HL-60 (cell line): ENCODE measurements around the gene RALY.

Source experiments
- DNase-seq, 2 experiments: peaks; one replicate each; pipeline ENCODE4 v3.0.0-alpha.2; 2010 to 2020; ENCODE audit warnings: low read depth in 1 of 2, low spot score in 1 of 2
- H3K27ac ChIP-seq: fragments of 250-450 bp; sonication (Bioruptor Pico); replicated peaks from 2 replicates; pipeline ENCODE4 v1.5.1; 2020; ENCODE audit warnings: mild to moderate bottlenecking, moderate library complexity
- H3K27me3 ChIP-seq: fragments of 250-450 bp; sonication (Bioruptor Pico); 2 replicates; pipeline ENCODE4 v1.5.1; 2021; ENCODE audit warnings: mild to moderate bottlenecking, moderate library complexity; ENCODE audit not compliant: insufficient read depth, poor library complexity, severe bottlenecking
- H3K4me3 ChIP-seq: replicated peaks from 2 replicates; pipeline ENCODE4 v1.5.1; 2011; ENCODE audit warnings: mild to moderate bottlenecking, control low read depth, low read length; ENCODE audit not compliant: insufficient read depth
- GABPA ChIP-seq: IDR thresholded peaks from 2 replicates; pipeline ENCODE4 v1.6.1; 2012; ENCODE audit warnings: low read depth
- POLR2AphosphoS5 ChIP-seq: IDR thresholded peaks from 2 replicates; pipeline ENCODE4 v1.6.1; 2012; ENCODE audit warnings: low read depth
- SPI1 ChIP-seq: IDR thresholded peaks from 2 replicates; pipeline ENCODE4 v1.6.1; 2012; ENCODE audit warnings: low read depth, mild to moderate bottlenecking, borderline replicate concordance
- TF ChIP-seq, protein P1 (sequence below): IDR thresholded peaks from 2 replicates; pipeline ENCODE4 v1.6.1; 2012; ENCODE audit warnings: low read depth; ENCODE audit not compliant: insufficient replicate concordance
- TF ChIP-seq, protein P2 (sequence below): IDR thresholded peaks from one replicate; pipeline ENCODE4 v1.5.1; 2011; ENCODE audit warnings: low read length, control low read depth, inconsistent platforms; ENCODE audit not compliant: insufficient read depth

The RALY gene

DNA sequence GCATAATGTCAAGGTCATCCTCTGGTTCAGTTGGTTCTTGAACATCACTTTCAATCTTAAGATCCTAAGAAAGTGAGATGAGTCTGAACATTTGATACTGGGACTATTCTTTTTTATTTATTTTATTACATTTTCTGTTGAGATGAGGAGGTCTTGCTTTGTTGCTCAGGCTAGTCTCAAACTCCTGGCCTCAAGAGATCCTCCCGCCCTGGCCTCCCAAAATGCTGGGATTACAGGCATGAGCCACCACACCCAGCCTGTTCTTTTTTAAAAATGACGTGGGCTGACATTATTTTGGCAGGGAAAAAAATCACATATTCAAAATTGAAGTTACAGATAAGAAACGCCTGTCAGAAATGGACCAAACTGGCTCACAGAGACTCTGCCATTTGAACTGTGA, 104.9 kb downstream of the RALY start:
- Histone ChIP-seq H3K27me3 (no peaks in the 10 kb centered on the region), H3K4me3 (no peak overlapping the region), H3K27ac (no peak overlapping the region)
- TF ChIP-seq GABPA (no peak), POLR2AphosphoS5 (no peak), SPI1 (no peak)
- TF ChIP-seq, protein P1, sequence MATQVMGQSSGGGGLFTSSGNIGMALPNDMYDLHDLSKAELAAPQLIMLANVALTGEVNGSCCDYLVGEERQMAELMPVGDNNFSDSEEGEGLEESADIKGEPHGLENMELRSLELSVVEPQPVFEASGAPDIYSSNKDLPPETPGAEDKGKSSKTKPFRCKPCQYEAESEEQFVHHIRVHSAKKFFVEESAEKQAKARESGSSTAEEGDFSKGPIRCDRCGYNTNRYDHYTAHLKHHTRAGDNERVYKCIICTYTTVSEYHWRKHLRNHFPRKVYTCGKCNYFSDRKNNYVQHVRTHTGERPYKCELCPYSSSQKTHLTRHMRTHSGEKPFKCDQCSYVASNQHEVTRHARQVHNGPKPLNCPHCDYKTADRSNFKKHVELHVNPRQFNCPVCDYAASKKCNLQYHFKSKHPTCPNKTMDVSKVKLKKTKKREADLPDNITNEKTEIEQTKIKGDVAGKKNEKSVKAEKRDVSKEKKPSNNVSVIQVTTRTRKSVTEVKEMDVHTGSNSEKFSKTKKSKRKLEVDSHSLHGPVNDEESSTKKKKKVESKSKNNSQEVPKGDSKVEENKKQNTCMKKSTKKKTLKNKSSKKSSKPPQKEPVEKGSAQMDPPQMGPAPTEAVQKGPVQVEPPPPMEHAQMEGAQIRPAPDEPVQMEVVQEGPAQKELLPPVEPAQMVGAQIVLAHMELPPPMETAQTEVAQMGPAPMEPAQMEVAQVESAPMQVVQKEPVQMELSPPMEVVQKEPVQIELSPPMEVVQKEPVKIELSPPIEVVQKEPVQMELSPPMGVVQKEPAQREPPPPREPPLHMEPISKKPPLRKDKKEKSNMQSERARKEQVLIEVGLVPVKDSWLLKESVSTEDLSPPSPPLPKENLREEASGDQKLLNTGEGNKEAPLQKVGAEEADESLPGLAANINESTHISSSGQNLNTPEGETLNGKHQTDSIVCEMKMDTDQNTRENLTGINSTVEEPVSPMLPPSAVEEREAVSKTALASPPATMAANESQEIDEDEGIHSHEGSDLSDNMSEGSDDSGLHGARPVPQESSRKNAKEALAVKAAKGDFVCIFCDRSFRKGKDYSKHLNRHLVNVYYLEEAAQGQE, result no peak
- TF ChIP-seq, protein P2, sequence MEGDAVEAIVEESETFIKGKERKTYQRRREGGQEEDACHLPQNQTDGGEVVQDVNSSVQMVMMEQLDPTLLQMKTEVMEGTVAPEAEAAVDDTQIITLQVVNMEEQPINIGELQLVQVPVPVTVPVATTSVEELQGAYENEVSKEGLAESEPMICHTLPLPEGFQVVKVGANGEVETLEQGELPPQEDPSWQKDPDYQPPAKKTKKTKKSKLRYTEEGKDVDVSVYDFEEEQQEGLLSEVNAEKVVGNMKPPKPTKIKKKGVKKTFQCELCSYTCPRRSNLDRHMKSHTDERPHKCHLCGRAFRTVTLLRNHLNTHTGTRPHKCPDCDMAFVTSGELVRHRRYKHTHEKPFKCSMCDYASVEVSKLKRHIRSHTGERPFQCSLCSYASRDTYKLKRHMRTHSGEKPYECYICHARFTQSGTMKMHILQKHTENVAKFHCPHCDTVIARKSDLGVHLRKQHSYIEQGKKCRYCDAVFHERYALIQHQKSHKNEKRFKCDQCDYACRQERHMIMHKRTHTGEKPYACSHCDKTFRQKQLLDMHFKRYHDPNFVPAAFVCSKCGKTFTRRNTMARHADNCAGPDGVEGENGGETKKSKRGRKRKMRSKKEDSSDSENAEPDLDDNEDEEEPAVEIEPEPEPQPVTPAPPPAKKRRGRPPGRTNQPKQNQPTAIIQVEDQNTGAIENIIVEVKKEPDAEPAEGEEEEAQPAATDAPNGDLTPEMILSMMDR, result no peak
- DNase-seq, result no peak

GRCh38 chr20:34099675-34100074, 106.0 kb downstream of the RALY start:
- Histone ChIP-seq H3K27me3 (no peaks in the 10 kb centered on the region), H3K4me3 (no peak overlapping the region), H3K27ac (no peak overlapping the region)
- TF ChIP-seq POLR2AphosphoS5 (no peak), GABPA (no peak), SPI1 (no peak)
- TF ChIP-seq, protein P2, result no peak
- TF ChIP-seq, protein P1, result no peak
- DNase-seq, result no peak

DNA sequence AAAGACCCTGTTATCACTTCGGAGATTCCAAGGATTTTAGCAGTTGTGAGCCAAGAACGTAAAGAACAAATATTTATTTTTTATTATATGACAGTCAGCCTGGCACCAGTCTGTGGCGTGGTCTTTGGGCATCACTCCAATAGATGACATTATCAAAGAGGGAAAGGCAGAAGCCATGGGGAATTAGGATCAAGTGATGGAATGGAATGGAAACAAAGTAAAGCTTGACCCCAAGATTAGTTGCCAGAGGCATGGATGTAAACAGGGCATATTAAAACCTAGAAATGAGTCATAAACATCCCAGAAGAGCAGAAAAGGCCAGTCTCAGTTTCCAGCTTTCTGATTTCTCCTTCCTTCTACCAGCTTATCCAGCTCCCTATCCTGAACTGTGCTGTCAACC, 106.9 kb downstream of the RALY start:
- TF ChIP-seq GABPA (no peak), POLR2AphosphoS5 (no peak), SPI1 (no peak)
- TF ChIP-seq, protein P1, result no peak
- TF ChIP-seq, protein P2, result no peak
- H3K27ac ChIP-seq, result no peak overlapping the region

More for the DNA sequence above, 106.9 kb downstream of the RALY start:
- H3K4me3 ChIP-seq, result no peak overlapping the region
- DNase-seq, result no peak
- no peaks in the 10 kb centered on the region for H3K27me3 ChIP-seq
